Measurements from ENCODE around the gene SLC38A8.

GRCh38 chr16:84024854-84025253, 17.7 kb downstream of the SLC38A8 start:
- TF ChIP-seq, protein P1, sequence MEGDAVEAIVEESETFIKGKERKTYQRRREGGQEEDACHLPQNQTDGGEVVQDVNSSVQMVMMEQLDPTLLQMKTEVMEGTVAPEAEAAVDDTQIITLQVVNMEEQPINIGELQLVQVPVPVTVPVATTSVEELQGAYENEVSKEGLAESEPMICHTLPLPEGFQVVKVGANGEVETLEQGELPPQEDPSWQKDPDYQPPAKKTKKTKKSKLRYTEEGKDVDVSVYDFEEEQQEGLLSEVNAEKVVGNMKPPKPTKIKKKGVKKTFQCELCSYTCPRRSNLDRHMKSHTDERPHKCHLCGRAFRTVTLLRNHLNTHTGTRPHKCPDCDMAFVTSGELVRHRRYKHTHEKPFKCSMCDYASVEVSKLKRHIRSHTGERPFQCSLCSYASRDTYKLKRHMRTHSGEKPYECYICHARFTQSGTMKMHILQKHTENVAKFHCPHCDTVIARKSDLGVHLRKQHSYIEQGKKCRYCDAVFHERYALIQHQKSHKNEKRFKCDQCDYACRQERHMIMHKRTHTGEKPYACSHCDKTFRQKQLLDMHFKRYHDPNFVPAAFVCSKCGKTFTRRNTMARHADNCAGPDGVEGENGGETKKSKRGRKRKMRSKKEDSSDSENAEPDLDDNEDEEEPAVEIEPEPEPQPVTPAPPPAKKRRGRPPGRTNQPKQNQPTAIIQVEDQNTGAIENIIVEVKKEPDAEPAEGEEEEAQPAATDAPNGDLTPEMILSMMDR (IDR thresholded peaks at IDR 0.05), result no peak
- no peak for TF ChIP-seq POLR2A (IDR thresholded peaks at IDR 0.05)
